ENCODE data around the gene ORM2. TPM values are rescaled to one million over a fixed set of nuclear protein-coding genes. Genes with fewer than 3 reads are reported as not detected.
A peak's percentile ranks its signal among the peaks of the same experiment; 100 is the strongest.

The ORM2 gene
- total RNA-seq, 4 donors from 2014 or later: not detected

DNA sequence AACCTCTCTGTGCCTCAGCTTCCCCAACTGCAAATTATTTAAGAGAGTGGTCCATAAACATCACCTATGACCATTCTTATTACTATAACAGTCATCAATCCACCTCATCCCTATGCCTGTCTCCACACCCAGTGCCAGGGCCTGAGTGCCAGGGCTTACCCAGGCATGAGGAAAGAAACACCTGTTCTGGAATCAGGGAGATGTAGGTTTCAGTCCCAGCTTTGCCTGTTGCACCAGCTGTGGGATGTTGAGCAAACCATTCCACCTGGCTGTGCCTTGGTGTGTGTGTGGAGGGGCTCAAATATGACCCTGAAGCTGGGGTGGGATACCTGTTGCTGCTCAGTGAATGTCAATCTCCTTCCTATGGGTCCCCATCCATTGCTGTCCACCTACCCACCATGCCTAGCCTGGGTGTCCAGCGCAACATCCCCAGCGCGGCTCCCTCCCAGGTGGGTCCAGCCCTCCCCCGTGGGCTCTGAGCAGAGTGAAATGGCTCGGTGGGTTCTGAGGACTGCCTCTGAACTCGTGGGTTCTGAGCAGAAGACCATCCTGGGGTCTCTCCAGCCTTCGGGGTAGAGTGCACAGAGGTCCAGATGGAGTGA lies 41.8 kb downstream of the ORM2 start:
- H3K4me1 ChIP-seq: peaks cover 0 to 60% (median 40%) of the 10 kb centered on the region in 4 donors
- peak overlapping the region; percentile 76 to 94 (median 82) for H3K27ac ChIP-seq
- TF ChIP-seq, protein P1, sequence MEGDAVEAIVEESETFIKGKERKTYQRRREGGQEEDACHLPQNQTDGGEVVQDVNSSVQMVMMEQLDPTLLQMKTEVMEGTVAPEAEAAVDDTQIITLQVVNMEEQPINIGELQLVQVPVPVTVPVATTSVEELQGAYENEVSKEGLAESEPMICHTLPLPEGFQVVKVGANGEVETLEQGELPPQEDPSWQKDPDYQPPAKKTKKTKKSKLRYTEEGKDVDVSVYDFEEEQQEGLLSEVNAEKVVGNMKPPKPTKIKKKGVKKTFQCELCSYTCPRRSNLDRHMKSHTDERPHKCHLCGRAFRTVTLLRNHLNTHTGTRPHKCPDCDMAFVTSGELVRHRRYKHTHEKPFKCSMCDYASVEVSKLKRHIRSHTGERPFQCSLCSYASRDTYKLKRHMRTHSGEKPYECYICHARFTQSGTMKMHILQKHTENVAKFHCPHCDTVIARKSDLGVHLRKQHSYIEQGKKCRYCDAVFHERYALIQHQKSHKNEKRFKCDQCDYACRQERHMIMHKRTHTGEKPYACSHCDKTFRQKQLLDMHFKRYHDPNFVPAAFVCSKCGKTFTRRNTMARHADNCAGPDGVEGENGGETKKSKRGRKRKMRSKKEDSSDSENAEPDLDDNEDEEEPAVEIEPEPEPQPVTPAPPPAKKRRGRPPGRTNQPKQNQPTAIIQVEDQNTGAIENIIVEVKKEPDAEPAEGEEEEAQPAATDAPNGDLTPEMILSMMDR (IDR thresholded peaks at IDR 0.05): no peak
- TF ChIP-seq POLR2A (IDR thresholded peaks at IDR 0.05): no peak
- H3K9me3 ChIP-seq: no peaks in the 10 kb centered on the region
- H3K36me3 ChIP-seq: peaks cover 0 to 40% (median 0%) of the 10 kb centered on the region in 3 donors
- peak overlapping the region in 1 of 4 donors; percentile 28 for H3K4me3 ChIP-seq
- H3K27me3 ChIP-seq: no peaks in the 10 kb centered on the region
- peak in 1 of 3 donors; percentile 37 for DNase-seq

DNA sequence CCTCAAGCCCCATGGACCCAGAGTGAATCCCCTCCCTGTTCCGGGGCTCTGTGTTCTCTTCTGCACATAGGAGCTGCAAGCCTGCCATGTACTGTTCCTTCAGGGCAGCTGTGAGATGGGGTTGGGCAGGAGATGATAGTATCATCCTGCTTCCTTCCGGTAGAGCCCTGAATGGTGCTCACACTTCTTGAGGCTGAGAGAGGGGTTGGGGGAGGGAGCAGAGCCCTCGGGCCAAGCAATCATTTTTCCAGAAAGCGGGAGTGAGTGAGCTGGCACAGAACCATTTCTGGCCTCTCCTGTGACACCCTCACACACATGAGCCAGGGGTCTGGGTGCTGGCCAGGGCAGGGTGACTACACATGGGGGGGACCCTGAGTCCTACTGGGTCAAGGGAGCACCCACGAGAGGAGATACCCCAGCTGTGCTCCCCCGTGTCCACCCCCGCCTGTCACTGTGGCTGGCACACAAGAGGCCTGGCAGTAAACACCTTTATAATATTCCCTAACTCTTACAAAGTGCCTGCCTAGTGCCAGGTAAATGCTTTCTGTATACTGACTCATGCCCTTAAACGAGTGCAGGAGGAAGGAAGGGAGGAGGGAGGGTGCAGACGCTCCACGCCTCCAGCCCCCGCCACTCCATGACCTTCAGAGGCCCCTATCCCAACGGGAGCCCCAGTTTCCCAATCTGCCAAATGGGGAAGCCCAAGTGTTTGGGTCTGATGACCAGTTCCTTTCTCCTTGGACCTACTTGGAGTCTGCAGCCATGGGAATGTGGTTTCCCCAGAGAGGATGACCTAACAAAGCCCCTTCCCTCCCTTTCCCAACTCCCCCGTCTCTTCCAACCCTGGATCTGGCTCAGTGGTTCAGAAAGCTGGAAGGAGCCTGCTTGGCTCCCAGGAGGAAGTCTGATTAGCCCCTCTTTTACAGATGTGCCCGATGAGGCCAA lies 42.6 kb downstream of the ORM2 start:
- Histone ChIP-seq H3K36me3 (peaks cover 0 to 46% (median 0%) of the 10 kb centered on the region in 3 donors), H3K4me3 (peak overlapping the region in 2 of 4 donors; percentile 1 to 28), H3K9me3 (no peaks in the 10 kb centered on the region), H3K4me1 (peaks cover 0 to 61% (median 38%) of the 10 kb centered on the region in 4 donors), H3K27me3 (no peaks in the 10 kb centered on the region), H3K27ac (peak overlapping the region; percentile 76 to 94 (median 82))
- peak; percentile 48 to 86 (median 82) for DNase-seq
- TF ChIP-seq POLR2A (IDR thresholded peaks at IDR 0.05): peak in 1 of 2 donors; percentile 14
- TF ChIP-seq, protein P1 (IDR thresholded peaks at IDR 0.05): no peak

DNA sequence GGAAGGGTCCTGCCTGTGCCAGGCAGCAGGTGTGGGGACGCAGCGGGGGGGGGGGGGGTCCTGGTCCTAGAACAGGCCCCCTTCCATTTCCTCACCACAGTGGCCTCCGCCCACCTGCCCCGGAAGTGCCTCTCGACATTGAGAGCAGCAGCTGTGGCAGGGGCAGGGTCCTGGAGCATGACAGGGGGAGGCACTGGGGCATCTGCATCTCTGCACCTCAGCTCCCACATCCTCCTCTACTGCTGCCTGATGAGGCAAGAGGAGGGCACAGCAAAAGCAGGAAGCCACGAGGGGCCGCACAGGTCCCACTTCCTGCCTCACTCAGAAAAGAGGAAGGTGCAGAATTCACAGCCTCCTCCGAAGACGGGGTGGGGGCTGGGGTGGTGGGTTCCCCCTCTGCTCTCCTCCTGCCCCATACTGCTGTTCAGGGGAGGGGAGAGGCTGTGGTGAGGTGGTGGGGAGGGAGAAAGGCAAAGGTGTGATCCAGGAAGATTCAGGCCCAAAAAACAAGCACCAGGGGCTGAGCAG lies 43.3 kb downstream of the ORM2 start:
- peak overlapping the region in 1 of 4 donors; percentile 28 for H3K4me3 ChIP-seq
- no peaks in the 10 kb centered on the region for H3K9me3 ChIP-seq
- H3K36me3 ChIP-seq: peaks cover 0 to 46% (median 0%) of the 10 kb centered on the region in 3 donors
- H3K4me1 ChIP-seq: peaks cover 0 to 56% (median 31%) of the 10 kb centered on the region in 4 donors
- DNase-seq: peak; percentile 67 to 98 (median 97)
- H3K27ac ChIP-seq: peak overlapping the region; percentile 76 to 94 (median 82)
- no peaks in the 10 kb centered on the region for H3K27me3 ChIP-seq
- peak in 1 of 2 donors; percentile 22 for TF ChIP-seq POLR2A (IDR thresholded peaks at IDR 0.05)
- TF ChIP-seq, protein P1 (IDR thresholded peaks at IDR 0.05): no peak

DNA sequence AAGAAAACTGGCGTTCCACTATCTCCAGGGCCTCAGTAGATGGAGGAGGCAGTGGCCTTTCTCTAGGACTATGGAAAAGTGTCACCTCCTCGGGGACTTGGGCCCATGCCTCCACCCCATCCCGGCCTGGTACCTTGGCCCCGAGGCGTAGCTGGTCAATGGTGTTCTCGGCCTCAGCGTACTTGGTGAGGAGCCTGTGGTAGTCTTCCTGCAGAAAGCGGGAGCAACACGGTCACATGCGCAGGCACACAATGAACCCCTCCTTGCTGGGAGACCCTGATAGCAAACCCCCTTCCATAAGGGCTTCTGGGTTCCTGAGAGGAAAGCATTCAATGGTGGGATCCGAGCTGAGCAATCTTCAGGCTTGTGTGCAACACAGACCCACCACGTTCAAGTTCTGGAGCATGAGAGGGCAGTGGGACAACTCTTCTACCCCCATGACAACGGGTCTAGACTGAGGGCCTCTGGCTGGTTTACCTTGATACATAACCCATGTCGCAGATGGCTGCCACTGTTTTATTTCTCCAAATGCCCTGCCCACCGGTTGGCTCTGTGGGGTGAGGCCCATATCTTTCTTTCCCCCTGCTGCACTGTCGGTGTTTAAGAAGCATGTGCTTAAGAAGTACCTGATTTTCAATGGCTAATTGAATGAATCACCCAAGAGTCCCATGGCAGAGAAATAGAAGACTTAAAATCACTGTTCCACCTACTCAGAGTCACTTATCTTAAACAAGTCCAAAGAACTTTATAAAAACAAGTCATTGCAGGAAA lies 44.5 kb downstream of the ORM2 start:
- Histone ChIP-seq H3K4me1 (peaks cover 0 to 49% (median 32%) of the 10 kb centered on the region in 4 donors), H3K36me3 (peaks cover 0 to 47% (median 0%) of the 10 kb centered on the region in 3 donors), H3K27ac (peak overlapping the region in 3 of 4 donors; percentile 22 to 94 (median 81)), H3K9me3 (no peaks in the 10 kb centered on the region), H3K27me3 (no peaks in the 10 kb centered on the region), H3K4me3 (no peak overlapping the region)
- peak in 1 of 3 donors; percentile 36 for DNase-seq
- TF ChIP-seq POLR2A (IDR thresholded peaks at IDR 0.05): no peak
- TF ChIP-seq, protein P1 (IDR thresholded peaks at IDR 0.05): no peak

DNA sequence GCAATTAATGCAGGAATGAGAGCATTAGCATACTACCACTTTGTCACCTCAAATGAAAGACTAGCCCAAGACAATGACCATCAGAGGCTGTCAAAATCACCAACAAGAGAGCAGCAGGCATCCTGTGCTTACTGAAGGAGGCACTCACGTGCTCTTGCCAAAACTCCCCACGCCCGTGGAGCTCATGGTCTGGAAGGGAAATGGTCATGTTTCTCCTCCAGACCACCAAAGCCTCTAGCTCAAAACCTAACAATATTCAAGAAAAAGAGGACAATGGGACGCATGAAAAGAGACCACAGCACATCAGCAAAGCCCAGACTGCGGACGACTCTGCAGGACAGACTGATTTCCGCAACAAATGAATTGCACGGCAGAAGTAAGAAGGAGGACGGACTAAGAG lies 45.3 kb downstream of the ORM2 start:
- Histone ChIP-seq H3K36me3 (peaks cover 0 to 55% (median 5%) of the 10 kb centered on the region in 3 donors), H3K4me3 (no peak overlapping the region), H3K27me3 (no peaks in the 10 kb centered on the region), H3K4me1 (peaks cover 0 to 52% (median 31%) of the 10 kb centered on the region in 4 donors), H3K27ac (peak overlapping the region in 1 of 4 donors; percentile 94), H3K9me3 (no peaks in the 10 kb centered on the region)
- peak in 1 of 3 donors; percentile 23 for DNase-seq
- TF ChIP-seq, protein P1 (IDR thresholded peaks at IDR 0.05): no peak
- no peak for TF ChIP-seq POLR2A (IDR thresholded peaks at IDR 0.05)

Data from Peyer's patch (tissue), 4 donors.